Thymus (tissue), 11 donors: ENCODE results near the gene CCDC32. TPM values are rescaled to one million over a fixed set of nuclear protein-coding genes. Genes with fewer than 3 reads are reported as not detected.

Source experiments
- DNase-seq, 9 donors: peaks; one replicate each; pipeline ENCODE4 v3.0.0-alpha.2; 2013; ENCODE audit warnings: low spot score in 9 of 9, low read depth in 6 of 9, missing footprints in 1 of 9
- H3K27ac ChIP-seq, 2 donors: one replicate each; pipeline ENCODE4 v1.5.1; 2013; ENCODE audit warnings: control low read depth in 1 of 2, low read depth in 1 of 2, low read length in 1 of 2, mild to moderate bottlenecking in 1 of 2, moderate library complexity in 1 of 2
- H3K27me3 ChIP-seq, 2 donors: one replicate each; pipeline ENCODE4 v1.5.1; 2013; ENCODE audit warnings: low read length in 1 of 2; ENCODE audit not compliant: control insufficient read depth in 2 of 2, insufficient read depth in 1 of 2
- H3K36me3 ChIP-seq, 2 donors: one replicate each; pipeline ENCODE4 v1.5.1; 2013; ENCODE audit warnings: low read length in 1 of 2, mild to moderate bottlenecking in 1 of 2, moderate library complexity in 1 of 2; ENCODE audit not compliant: control insufficient read depth in 2 of 2, insufficient read depth in 2 of 2
- H3K4me1 ChIP-seq, 2 donors: one replicate each; pipeline ENCODE4 v1.5.1; 2013; ENCODE audit warnings: low read length in 2 of 2; ENCODE audit not compliant: control insufficient read depth in 2 of 2, insufficient read depth in 2 of 2
- H3K4me3 ChIP-seq, 2 donors: one replicate each; pipeline ENCODE4 v1.5.1; 2013; ENCODE audit warnings: low read length in 2 of 2, control low read depth in 1 of 2, mild to moderate bottlenecking in 1 of 2
- H3K9me3 ChIP-seq, 2 donors: one replicate each; pipeline ENCODE4 v1.5.1; 2013; ENCODE audit warnings: low read length in 1 of 2, mild to moderate bottlenecking in 1 of 2; ENCODE audit not compliant: control insufficient read depth in 2 of 2, insufficient read depth in 1 of 2
- WGBS: extraction: QIAGEN DNeasy Blood & Tissue Kit; methylation state at CpG from one replicate; pipeline ENCODE4 v1.1.7; 2013; 5-methylcytosine and 5-hydroxymethylcytosine counted together
- polyA plus RNA-seq: library from polyadenylated mRNA; stranded (reverse); fragments of 200-250 nt; gene quantifications from one replicate; pipeline ENCODE4 v1.2.3, GENCODE V29; 2013
- total RNA-seq: library from RNA; stranded (reverse); fragments of 120-200 nt; gene quantifications from one replicate; pipeline ENCODE4 v1.2.4, GENCODE V29; 2013
- donor health status: healthy.

CCDC32 gene
- total and polyA plus RNA-seq, 2 donors, result 21.2 to 39.2 TPM

- 96% methylated on average over 6 of the region's 6 CpGs for WGBS
- Histone ChIP-seq H3K27me3 (no peaks in the 10 kb centered on the region), H3K9me3 (no peaks in the 10 kb centered on the region), H3K4me1 (peaks cover 6 to 8% of the 10 kb centered on the region in 2 donors), H3K4me3 (no peak overlapping the region), H3K27ac (no peak overlapping the region), H3K36me3 (peaks cover 6 to 42% of the 10 kb centered on the region in 2 donors)
- no peak for DNase-seq
These were observed 5.7 kb downstream of the CCDC32 start for GRCh38 chr15:40558952-40559742.

DNA sequence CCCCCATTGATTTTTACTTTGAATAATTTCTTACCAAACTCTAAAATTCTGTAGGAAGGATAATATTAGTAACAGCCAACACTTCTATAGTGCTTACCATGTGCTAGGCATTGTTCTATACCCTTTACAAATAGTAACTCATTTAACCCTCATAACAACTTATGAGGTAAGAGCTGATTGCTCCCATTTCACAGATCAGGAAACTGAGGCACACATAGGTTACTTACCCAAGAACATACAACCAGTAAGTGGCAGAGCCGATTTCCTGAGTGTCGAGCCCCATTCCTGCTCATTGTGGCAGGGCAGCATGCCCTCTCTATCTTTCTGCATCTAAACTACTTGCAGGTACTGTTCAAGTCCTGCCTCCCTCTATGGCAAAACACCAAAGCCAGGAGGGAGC lies 9.0 kb downstream of the CCDC32 start:
- no peaks in the 10 kb centered on the region for H3K4me1 ChIP-seq
- DNase-seq, result no peak
- no peaks in the 10 kb centered on the region for H3K27me3 ChIP-seq
- over 99% methylated on average over 2 of the region's 2 CpGs for whole genome bisulfite sequencing
- H3K9me3 ChIP-seq, result no peaks in the 10 kb centered on the region
- H3K36me3 ChIP-seq, result peaks cover 19 to 52% of the 10 kb centered on the region in 2 donors
- H3K27ac ChIP-seq, result no peak overlapping the region
- H3K4me3 ChIP-seq, result no peak overlapping the region

DNA sequence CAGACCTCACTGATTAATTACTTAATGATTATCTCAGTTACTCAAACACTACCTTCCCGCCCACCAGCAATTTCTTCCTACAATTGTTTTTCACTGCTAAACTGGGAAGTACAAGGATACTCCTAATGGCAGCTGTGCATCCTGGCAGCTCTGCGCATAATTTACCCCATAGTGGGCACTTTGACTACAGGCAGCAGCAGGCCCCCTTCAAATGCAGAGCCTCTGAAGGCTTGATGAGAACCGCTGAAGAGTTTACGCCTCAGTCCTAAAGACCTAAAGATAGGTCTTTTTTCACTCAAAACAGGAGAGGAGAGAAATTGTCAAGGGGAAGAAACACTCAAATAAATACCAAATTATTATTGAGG lies 10.7 kb downstream of the CCDC32 start:
- H3K27me3 ChIP-seq, result no peaks in the 10 kb centered on the region
- H3K4me3 ChIP-seq, result no peak overlapping the region
- DNase-seq, result no peak
- WGBS, result 99% methylated on average over 4 of the region's 4 CpGs
- peaks cover 24 to 51% of the 10 kb centered on the region in 2 donors for H3K36me3 ChIP-seq
- no peak overlapping the region for H3K27ac ChIP-seq
- peaks cover 0 to 2% of the 10 kb centered on the region in 2 donors for H3K4me1 ChIP-seq
- H3K9me3 ChIP-seq, result no peaks in the 10 kb centered on the region

GRCh38 chr15:40550341-40551037 lies 14.4 kb downstream of the CCDC32 start:
- H3K4me1 ChIP-seq, result peaks cover 0 to 2% of the 10 kb centered on the region in 2 donors
- no peak overlapping the region for H3K4me3 ChIP-seq
- peak overlapping the region in 1 of 2 donors; percentile 11 for H3K27ac ChIP-seq
- H3K9me3 ChIP-seq, result no peaks in the 10 kb centered on the region
- H3K27me3 ChIP-seq, result no peaks in the 10 kb centered on the region
- WGBS, result 93% methylated on average over 6 of the region's 6 CpGs
- peak in 1 of 9 donors; percentile 18 for DNase-seq
- H3K36me3 ChIP-seq, result peaks cover 24 to 47% of the 10 kb centered on the region in 2 donors

DNA sequence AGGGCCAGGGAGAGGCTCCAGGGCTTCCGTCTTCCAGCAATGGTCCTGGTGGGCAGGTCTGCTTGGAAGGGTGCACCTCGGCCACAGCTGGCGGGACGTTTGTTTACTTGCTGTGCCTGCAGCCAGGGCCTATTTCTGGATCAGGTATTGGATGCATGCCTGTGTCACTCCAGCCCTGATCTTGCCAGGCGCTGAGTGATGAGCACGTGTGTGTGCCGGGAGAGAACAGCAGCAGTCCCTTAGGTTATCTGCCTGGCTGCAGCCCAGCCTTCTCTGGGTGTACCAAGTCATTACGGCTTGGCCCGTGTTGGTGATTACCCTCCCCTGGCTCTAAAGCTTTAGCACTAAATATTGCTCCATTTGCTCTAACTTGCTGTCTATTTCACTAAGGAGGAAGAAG lies 14.9 kb downstream of the CCDC32 start:
- Histone ChIP-seq H3K27me3 (no peaks in the 10 kb centered on the region), H3K4me3 (no peak overlapping the region), H3K27ac (peak overlapping the region in 1 of 2 donors; percentile 11), H3K36me3 (peaks cover 24 to 42% of the 10 kb centered on the region in 2 donors), H3K4me1 (peaks cover 0 to 2% of the 10 kb centered on the region in 2 donors), H3K9me3 (no peaks in the 10 kb centered on the region)
- DNase-seq, result no peak
- WGBS, result 92% methylated on average over 9 of the region's 9 CpGs

GRCh38 chr15:40548610-40549009 lies 16.2 kb downstream of the CCDC32 start:
- no peak overlapping the region for H3K4me3 ChIP-seq
- no peaks in the 10 kb centered on the region for H3K27me3 ChIP-seq
- 98% methylated on average over 2 of the region's 2 CpGs for WGBS
- H3K9me3 ChIP-seq, result no peaks in the 10 kb centered on the region
- DNase-seq, result no peak
- H3K27ac ChIP-seq, result no peak overlapping the region
- H3K4me1 ChIP-seq, result peaks cover 0 to 2% of the 10 kb centered on the region in 2 donors
- H3K36me3 ChIP-seq, result peaks cover 19 to 35% of the 10 kb centered on the region in 2 donors

- Histone ChIP-seq H3K27me3 (no peaks in the 10 kb centered on the region), H3K9me3 (no peaks in the 10 kb centered on the region), H3K4me1 (peaks cover 0 to 2% of the 10 kb centered on the region in 2 donors), H3K4me3 (no peak overlapping the region), H3K36me3 (peaks cover 10 to 20% of the 10 kb centered on the region in 2 donors), H3K27ac (no peak overlapping the region)
- WGBS, result 97% methylated on average over 1 of the region's 1 CpG
- no peak for DNase-seq
These were observed 19.4 kb downstream of the CCDC32 start for GRCh38 chr15:40545457-40545856.

GRCh38 chr15:40543631-40544294 lies 21.1 kb downstream of the CCDC32 start:
- WGBS, result 48% methylated on average over 5 of the region's 5 CpGs
- H3K4me1 ChIP-seq, result no peaks in the 10 kb centered on the region
- no peak overlapping the region for H3K4me3 ChIP-seq
- peaks cover 6 to 12% of the 10 kb centered on the region in 2 donors for H3K36me3 ChIP-seq
- DNase-seq, result peak in 1 of 9 donors; percentile 15
- H3K27ac ChIP-seq, result no peak overlapping the region
- H3K27me3 ChIP-seq, result no peaks in the 10 kb centered on the region
- no peaks in the 10 kb centered on the region for H3K9me3 ChIP-seq

DNA sequence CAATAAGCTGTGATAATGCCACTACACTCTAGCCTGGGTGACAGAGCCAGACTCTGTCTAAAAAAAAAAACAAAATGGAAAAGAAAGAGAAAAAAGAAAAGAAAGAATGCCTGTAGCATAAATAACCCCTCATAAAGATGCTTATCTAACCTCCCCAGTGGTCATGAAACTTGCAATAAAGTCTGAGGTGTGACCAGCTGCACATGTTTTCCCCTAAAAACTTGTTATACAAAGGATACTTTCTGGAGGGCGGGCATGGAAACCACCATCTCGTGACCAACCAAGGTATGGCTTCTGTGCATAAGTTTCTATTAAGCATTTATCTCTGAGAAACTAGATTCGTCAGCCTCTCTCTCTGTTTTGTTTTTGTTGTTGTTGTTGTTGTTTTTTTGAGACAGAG lies 21.8 kb downstream of the CCDC32 start:
- no peak for DNase-seq
- H3K4me3 ChIP-seq, result no peak overlapping the region
- WGBS, result 90% methylated on average over 3 of the region's 3 CpGs
- H3K27me3 ChIP-seq, result no peaks in the 10 kb centered on the region
- no peaks in the 10 kb centered on the region for H3K4me1 ChIP-seq
- H3K9me3 ChIP-seq, result no peaks in the 10 kb centered on the region
- H3K36me3 ChIP-seq, result peaks cover 8% of the 10 kb centered on the region in 2 donors
- no peak overlapping the region for H3K27ac ChIP-seq
